Measurements from ENCODE around the gene PGS1. TPM values are rescaled to one million over a fixed set of nuclear protein-coding genes. Genes with fewer than 3 reads are reported as not detected.

The PGS1 gene
- total RNA-seq, 1 donor, result 40.2 TPM

GRCh38 chr17:78377858-78378224 lies 608 bp upstream of the PGS1 start:
- DNase-seq (ENCODE audit: low read depth), result no peak
- no peak for TF ChIP-seq CTCF (IDR thresholded peaks at IDR 0.05; ENCODE audit: insufficient read depth, low read length)
- H3K4me3 ChIP-seq (ENCODE audit: low read depth, low read length), result peak overlapping the region; percentile 88

GRCh38 chr17:78379131-78379491 lies 662 bp downstream of the PGS1 start:
- TF ChIP-seq CTCF (IDR thresholded peaks at IDR 0.05; ENCODE audit: insufficient read depth, low read length), result no peak
- peak overlapping the region; percentile 88 for H3K4me3 ChIP-seq (ENCODE audit: low read depth, low read length)
- peak; percentile 85 for DNase-seq (ENCODE audit: low read depth)

GRCh38 chr17:78380370-78380769 lies 1.9 kb downstream of the PGS1 start:
- H3K4me3 ChIP-seq (ENCODE audit: low read depth, low read length), result no peak overlapping the region
- no peak for DNase-seq (ENCODE audit: low read depth)
- TF ChIP-seq CTCF (IDR thresholded peaks at IDR 0.05; ENCODE audit: insufficient read depth, low read length), result no peak

GRCh38 chr17:78381601-78382232 lies 3.3 kb downstream of the PGS1 start:
- H3K4me3 ChIP-seq (ENCODE audit: low read depth, low read length), result no peak overlapping the region
- DNase-seq (ENCODE audit: low read depth), result no peak
- no peak for TF ChIP-seq CTCF (IDR thresholded peaks at IDR 0.05; ENCODE audit: insufficient read depth, low read length)

GRCh38 chr17:78383725-78384471 lies 5.4 kb downstream of the PGS1 start:
- DNase-seq (ENCODE audit: low read depth), result peak; percentile 99

GRCh38 chr17:78384479-78385175 lies 6.2 kb downstream of the PGS1 start:
- no peak for TF ChIP-seq CTCF (IDR thresholded peaks at IDR 0.05; ENCODE audit: insufficient read depth, low read length)
- peak overlapping the region; percentile 1 for H3K4me3 ChIP-seq (ENCODE audit: low read depth, low read length)

More at GRCh38 chr17:78383725-78384471, 5.4 kb downstream of the PGS1 start:
- TF ChIP-seq CTCF (IDR thresholded peaks at IDR 0.05; ENCODE audit: insufficient read depth, low read length), result no peak
- H3K4me3 ChIP-seq (ENCODE audit: low read depth, low read length), result no peak overlapping the region

More at GRCh38 chr17:78384479-78385175, 6.2 kb downstream of the PGS1 start:
- DNase-seq (ENCODE audit: low read depth), result no peak

Measured in fibroblast of the aortic adventitia (primary cell).